Activated CD8-positive, alpha-beta memory T cell treated with anti-CD3 and anti-CD28 coated beads, Interleukin-2, amount 50 U/mL, for 1 hour (primary cell): ENCODE measurements around the gene SDF2L1.
"Not testable (repeated sequence)": the region's sequence is repeated elsewhere in the genome, so short reads cannot be mapped to it uniquely, and the experiment has no call there.

Experiments used
- DNase-seq: peaks from one replicate; pipeline ENCODE4 v3.0.0-alpha.2; 2020; ENCODE audit errors: extremely low read depth

SDF2L1 gene

DNA sequence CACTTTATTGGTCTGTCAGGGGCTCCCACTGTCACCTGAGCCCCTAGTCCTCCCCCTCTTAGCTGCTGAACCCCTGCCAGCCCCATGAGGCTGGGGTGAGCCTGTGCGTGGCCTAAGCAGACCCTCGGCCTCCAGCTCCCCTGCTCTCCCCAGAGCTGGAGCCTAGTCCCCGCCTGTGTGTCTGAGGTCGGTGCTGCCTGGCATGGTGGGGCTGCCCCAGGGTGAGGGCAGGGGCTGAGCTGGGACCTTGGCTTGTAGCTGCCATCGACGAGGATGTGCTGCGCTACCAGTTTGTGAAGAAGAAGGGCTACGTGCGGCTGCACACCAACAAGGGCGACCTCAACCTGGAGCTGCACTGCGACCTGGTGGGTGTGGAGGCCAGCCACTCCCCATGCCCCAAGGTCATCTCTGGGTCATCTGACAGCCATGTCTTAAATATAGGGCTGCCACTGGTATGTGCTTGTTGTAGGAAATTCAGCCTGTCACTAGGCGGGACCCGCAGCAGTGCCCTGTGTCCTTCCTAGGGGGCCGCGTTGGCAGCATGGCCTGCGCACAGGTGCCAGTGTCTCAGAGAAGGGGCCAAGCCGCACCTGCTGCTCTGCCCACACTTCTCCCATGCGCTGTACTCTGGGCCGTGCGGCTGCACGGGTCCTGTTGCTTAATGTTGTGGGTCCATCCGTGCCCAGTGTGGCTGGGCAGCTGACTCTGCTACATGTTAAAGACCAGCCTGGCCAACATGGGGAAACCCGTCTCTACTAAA lies 44.7 kb downstream of the SDF2L1 start:
- DNase-seq: no peak

DNA sequence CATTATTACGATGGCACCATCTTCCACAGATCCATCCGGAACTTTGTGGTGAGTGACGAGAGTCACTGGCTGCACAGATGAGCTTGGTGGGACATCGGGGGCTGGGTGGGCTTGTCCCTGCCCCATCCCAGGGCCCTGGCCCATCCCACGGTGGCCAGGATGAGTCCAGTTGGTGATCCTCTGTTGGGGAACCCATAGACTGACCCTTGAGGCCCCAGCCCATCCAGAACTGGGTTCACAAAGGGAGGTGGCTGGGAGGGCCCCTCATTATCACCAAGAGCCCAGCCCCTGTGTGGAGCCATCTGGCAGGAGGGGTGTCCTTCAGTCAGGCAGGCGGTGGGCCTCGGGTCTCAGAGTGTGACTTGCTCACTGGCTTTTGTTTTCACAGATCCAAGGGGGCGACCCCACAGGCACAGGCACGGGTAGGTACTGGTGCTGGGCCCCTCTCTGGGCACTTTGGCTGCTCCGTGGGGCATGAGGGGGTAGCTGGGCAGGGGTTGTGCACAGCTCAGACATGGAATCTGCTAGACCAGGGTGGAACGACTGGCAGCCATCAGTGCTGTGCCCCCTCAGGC lies 45.7 kb downstream of the SDF2L1 start:
- no peak for DNase-seq

DNA sequence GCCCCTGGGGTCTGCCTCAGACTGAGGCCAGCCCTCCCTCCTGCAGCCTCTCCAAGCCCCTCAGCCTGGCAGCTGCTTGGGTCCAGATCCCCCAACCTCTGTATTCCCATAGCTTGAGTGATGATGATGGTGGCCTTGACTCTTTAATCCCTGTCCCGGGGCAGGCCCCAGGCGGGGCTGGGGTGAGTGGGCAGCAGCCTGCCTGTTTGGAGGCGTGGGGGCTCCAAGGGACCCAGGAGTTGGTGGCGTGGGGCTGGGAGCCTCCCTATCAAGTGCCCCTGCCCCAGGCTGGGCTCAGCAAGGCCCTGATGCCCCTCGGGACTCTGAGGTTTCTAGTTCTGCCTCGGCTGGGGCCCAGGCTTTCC lies 46.2 kb downstream of the SDF2L1 start:
- no peak for DNase-seq

DNA sequence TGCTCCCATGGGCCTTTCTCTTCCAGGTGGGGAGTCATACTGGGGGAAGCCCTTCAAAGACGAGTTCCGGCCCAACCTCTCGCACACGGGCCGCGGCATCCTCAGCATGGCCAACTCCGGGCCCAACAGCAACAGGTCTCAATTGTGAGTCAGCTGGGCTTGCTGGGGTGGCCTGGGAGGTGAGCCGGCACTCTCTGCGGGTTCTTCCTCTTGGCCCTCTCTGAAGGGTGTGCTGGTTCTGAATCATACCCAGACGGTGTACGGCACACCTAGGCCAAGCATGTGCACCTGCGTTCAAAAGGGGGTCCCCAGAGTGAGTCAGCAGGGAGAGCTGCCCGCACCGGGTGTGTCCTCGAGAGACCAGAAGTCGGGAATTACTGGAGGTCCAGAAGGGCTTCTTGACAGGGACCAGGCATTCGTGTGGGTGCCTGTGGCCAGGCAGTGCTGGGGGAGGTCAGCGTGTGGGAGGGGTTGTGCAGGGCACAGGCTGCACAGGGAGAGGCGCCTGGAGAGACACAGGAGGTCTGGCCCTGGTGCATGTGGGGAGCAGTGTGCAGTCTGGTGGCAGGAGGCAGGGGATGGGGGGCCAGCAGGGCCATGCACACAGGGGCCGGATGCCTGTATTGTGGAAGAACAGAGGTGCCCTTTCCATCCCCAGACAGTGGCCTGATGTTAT lies 46.7 kb downstream of the SDF2L1 start:
- DNase-seq: no peak

DNA sequence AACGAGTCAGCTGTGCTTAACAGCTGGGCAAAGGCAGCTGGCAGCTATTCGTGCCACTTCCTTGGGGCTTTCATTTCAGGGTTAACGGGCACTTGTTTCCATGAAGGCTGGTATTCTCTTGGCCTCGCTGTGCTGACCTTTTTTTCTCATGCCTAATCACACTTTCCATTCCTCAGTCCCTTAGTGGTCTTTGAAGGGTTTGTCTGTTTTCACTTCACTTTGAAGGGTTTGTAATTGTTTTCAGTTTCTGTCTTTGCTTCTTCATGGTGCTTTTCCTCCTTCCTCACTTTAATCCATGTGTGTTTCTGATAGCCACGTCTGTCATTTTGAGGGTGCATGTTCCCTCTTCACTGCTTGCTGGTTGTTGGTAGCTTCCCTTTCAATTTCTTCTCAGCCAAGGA lies 48.3 kb downstream of the SDF2L1 start:
- DNase-seq: no peak

DNA sequence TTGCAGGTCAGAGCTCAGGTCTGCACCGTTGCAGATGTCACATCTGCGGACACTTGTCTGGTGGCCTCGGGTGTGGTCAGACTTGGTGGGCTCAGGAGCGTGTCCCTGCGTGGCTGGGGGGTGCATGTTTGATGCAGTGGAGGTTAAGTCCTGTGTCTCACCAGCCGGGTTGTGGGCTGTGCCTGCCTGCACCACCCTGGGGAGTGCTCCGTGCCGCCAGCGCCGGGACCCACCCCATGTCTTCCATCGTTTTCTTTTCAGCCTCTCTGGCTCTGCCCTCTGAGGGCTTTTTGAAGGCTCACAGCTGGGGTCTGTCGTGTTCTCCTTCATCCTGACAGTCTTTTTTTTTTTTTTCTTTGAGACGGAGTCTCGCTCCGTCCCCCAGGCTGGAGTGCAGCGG lies 49.7 kb downstream of the SDF2L1 start:
- no peak for DNase-seq

DNA sequence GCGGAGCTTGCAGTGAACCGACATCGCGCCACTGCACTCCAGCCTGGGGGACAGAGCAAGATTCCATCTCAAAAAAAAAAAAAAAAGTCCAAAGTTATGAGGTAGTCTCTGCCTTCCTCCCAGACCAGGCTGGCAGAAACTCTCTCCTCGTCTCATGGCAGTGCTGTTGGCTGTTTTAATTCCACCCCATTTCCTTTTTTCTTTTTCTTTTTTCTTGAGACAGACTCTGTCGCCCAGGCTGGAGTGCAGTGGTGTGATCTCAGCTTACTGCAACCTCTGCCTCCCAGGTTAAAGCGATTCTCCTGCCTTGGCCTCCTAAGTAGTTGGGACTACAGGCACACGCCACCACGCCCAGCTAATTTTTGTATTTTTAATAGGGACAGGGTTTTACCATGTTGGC lies 50.8 kb downstream of the SDF2L1 start:
- DNase-seq: not testable (repeated sequence)

DNA sequence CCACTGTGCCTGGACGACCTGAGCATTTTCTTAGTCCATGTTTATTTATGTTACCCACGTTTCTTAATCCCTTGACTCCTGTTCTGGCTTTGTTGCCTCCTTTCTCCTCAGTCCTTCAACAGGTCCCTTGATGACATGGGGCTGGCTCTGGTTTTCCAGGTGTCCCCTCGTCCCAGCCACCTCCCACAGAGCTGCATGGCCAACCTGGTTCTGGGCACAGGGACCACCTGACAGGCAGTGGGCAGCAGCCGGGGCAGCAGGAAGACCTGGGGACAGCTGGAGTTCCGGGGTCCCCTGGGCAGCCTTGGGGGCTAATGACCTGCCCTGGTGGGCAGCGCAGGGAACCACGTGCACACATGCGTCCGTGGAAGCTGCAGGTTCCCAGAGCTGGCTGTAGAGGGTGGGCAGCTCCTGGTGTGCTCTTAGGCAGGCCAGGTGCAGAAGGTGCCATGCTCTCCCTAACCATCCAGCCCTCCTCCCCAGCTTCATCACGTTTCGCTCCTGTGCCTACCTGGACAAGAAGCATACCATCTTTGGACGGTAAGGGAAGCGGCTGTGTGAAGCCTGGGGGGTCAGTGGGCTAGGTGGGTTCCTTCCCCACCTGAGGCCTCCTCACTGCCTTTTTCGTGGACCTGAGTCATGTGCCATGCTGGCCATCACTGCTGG lies 51.4 kb downstream of the SDF2L1 start:
- DNase-seq: no peak
